Common myeloid progenitor, CD34-positive (primary cell): ENCODE measurements around the gene HEPN1.
"Not testable (repeated sequence)": the region's sequence is repeated elsewhere in the genome, so short reads cannot be mapped to it uniquely, and the experiment has no call there.

Experiments used
- CTCF ChIA-PET: fragments of 350-600 bp; sonication (Branson Sonifier 250); formaldehyde crosslinking; loops from one replicate; lab custom pipeline; 2021; ENCODE audit warnings: antibody characterized with exemption; lab: Charles Lee
- POLR2A ChIA-PET: fragments of 350-600 bp; sonication (Branson Sonifier 250); formaldehyde crosslinking; loops from one replicate; lab custom pipeline; 2021; ENCODE audit warnings: antibody characterized with exemption; lab: Charles Lee
- DNase-seq, 3 donors: peaks; one replicate each; pipeline versions ENCODE4 v3.0.0 to v3.0.0-alpha.2; 2013
- H3K27ac ChIP-seq, 2 experiments: 1 replicate in 1 of 2; 2 replicates in 1 of 2; pipeline ENCODE4 v1.7.0; 2013; ENCODE audit warnings: inconsistent platforms in 2 of 2, low read length in 2 of 2, mild to moderate bottlenecking in 2 of 2, low read depth in 1 of 2, moderate library complexity in 1 of 2; ENCODE audit not compliant: severe bottlenecking in 2 of 2, insufficient read depth in 1 of 2, poor library complexity in 1 of 2
- H3K27me3 ChIP-seq, 5 experiments: replicated peaks in 2 of 5; 1 replicate in 3 of 5; 2 replicates in 2 of 5; pipeline versions ENCODE4 v1.6.1 to v1.7.0; 2013; ENCODE audit warnings: low read length in 4 of 5, mild to moderate bottlenecking in 2 of 5, moderate library complexity in 2 of 5, inconsistent platforms in 1 of 5; ENCODE audit not compliant: insufficient read depth in 5 of 5, control insufficient read depth in 4 of 5
- H3K36me3 ChIP-seq, 4 experiments: 1 replicate in 2 of 4; 2 replicates in 2 of 4; pipeline versions ENCODE4 v1.6.1 to v1.7.0; 2013; ENCODE audit warnings: low read length in 3 of 4, control low read depth in 1 of 4, mild to moderate bottlenecking in 1 of 4; ENCODE audit not compliant: control insufficient read depth in 4 of 4, insufficient read depth in 4 of 4
- H3K4me1 ChIP-seq, 4 experiments: 1 replicate in 3 of 4; 2 replicates in 1 of 4; pipeline versions ENCODE4 v1.6.1 to v1.7.1; 2013; ENCODE audit warnings: low read length in 3 of 4, mild to moderate bottlenecking in 3 of 4, control low read depth in 1 of 4, inconsistent platforms in 1 of 4, moderate library complexity in 1 of 4; ENCODE audit not compliant: control insufficient read depth in 4 of 4, insufficient read depth in 4 of 4; ENCODE audit errors: control extremely low read depth in 1 of 4
- H3K4me3 ChIP-seq, 7 experiments: 1 replicate in 4 of 7; 2 replicates in 3 of 7; pipeline versions ENCODE4 v1.5.1 to v1.7.0; 2013; ENCODE audit warnings: mild to moderate bottlenecking in 7 of 7, low read length in 6 of 7, moderate library complexity in 6 of 7, inconsistent platforms in 2 of 7, low read depth in 2 of 7, control low read depth in 1 of 7; ENCODE audit not compliant: insufficient read depth in 4 of 7, control insufficient read depth in 1 of 7; ENCODE audit errors: extremely low read depth in 1 of 7
- H3K9me3 ChIP-seq, 5 experiments: 1 replicate in 4 of 5; 2 replicates in 1 of 5; pipeline versions ENCODE4 v1.6.1 to v1.7.1; 2013; ENCODE audit warnings: low read length in 4 of 5, mild to moderate bottlenecking in 2 of 5, inconsistent platforms in 1 of 5, low read depth in 1 of 5, moderate library complexity in 1 of 5; ENCODE audit not compliant: control insufficient read depth in 4 of 5, insufficient read depth in 2 of 5; ENCODE audit errors: control extremely low read depth in 1 of 5
- WGBS: methylation state at CpG from one replicate; pipeline ENCODE4 v1.1.5; 2013; ENCODE audit not compliant: insufficient coverage; 5-methylcytosine and 5-hydroxymethylcytosine counted together

HEPN1 gene

GRCh38 chr11:124953753-124954589 is 34.9 kb downstream of the HEPN1 start, which contains the start of gene CCDC15:
TSS of gene CCDC15 (plus strand) at chr11:124954202. CDS start at chr11:124954733, 531 bp downstream.
- H3K27ac ChIP-seq, result peak within 1 kb of the TSS; percentile 78 to 89
- ChIA-PET POLR2A (interaction anchor here (0.6 to 0.7 kb wide), 3 partner anchors 23 to 200 kb away, joined by 3 to 4 read pairs (median 3); no protein-coding TSS in a partner anchor), CTCF (interaction anchor here (0.8 to 3.4 kb wide), 5 partner anchors 12 to 165 kb away, joined by 3 to 11 read pairs (median 4); partner anchors contain the start of gene ROBO4)
- DNase-seq, result peak; percentile 97 to 98 (median 97)
- H3K4me3 ChIP-seq, result peak within 1 kb of the TSS; percentile 77 to 93 (median 83)
- no peaks in the 10 kb centered on the region for H3K9me3 ChIP-seq
- H3K4me1 ChIP-seq, result peaks cover 3 to 23% (median 15%) of the 10 kb centered on the region in 4 experiments
- peaks cover 0 to 5% (median 0%) of the 10 kb centered on the region in 4 experiments for H3K36me3 ChIP-seq
- no peaks in the 10 kb centered on the region for H3K27me3 ChIP-seq
- under 1% methylated on average over 54 of the region's 54 CpGs for WGBS

- 37% methylated on average over 4 of the region's 6 CpGs for WGBS
- CTCF ChIA-PET, result interaction anchor here (1.0 to 3.4 kb wide), 4 partner anchors 12 to 164 kb away, joined by 3 to 11 read pairs (median 4); partner anchors contain the start of gene ROBO4
- Histone ChIP-seq H3K27ac (peak overlapping the region; percentile 78 to 89), H3K4me3 (peak overlapping the region in 6 of 7 experiments; percentile 77 to 93 (median 86)), H3K4me1 (peaks cover 3 to 23% (median 15%) of the 10 kb centered on the region in 4 experiments), H3K27me3 (no peaks in the 10 kb centered on the region), H3K36me3 (peaks cover 0 to 5% (median 0%) of the 10 kb centered on the region in 4 experiments), H3K9me3 (no peaks in the 10 kb centered on the region)
- POLR2A ChIA-PET, result no interaction called here
- peak in 2 of 3 donors; percentile 40 to 54 for DNase-seq
Observed at GRCh38 chr11:124954590-124954955, 35.5 kb downstream of the HEPN1 start.

GRCh38 chr11:124955035-124955434 is 36.0 kb downstream of the HEPN1 start:
- peaks cover 3 to 23% (median 15%) of the 10 kb centered on the region in 4 experiments for H3K4me1 ChIP-seq
- no peaks in the 10 kb centered on the region for H3K27me3 ChIP-seq
- H3K27ac ChIP-seq, result no peak overlapping the region
- H3K36me3 ChIP-seq, result peaks cover 0 to 5% (median 0%) of the 10 kb centered on the region in 4 experiments
- DNase-seq, result peak in 1 of 3 donors; percentile 21
- ChIA-PET CTCF (interaction anchor here (0.9 to 3.4 kb wide), 2 partner anchors 29 to 57 kb away, joined by 3 to 11 read pairs; partner anchors contain the start of gene ROBO4), POLR2A (no interaction called here)
- H3K4me3 ChIP-seq, result peak overlapping the region in 2 of 7 experiments; percentile 83 to 93
- no peaks in the 10 kb centered on the region for H3K9me3 ChIP-seq

- H3K27me3 ChIP-seq, result no peaks in the 10 kb centered on the region
- H3K27ac ChIP-seq, result no peak overlapping the region
- H3K36me3 ChIP-seq, result peaks cover 0 to 4% (median 0%) of the 10 kb centered on the region in 4 experiments
- no peak overlapping the region for H3K4me3 ChIP-seq
- no peaks in the 10 kb centered on the region for H3K9me3 ChIP-seq
- H3K4me1 ChIP-seq, result no peaks in the 10 kb centered on the region
- WGBS, result 100% methylated on average over 1 of the region's 5 CpGs
- CTCF ChIA-PET, result interaction anchor here (1.9 to 3.5 kb wide), 2 partner anchors 180 to 383 kb away, joined by 5 to 9 read pairs; no protein-coding TSS in a partner anchor
- DNase-seq, result peak; percentile 81 to 89 (median 88)
- POLR2A ChIA-PET, result no interaction called here
Observed at GRCh38 chr11:124961972-124962609, 43.0 kb downstream of the HEPN1 start.

GRCh38 chr11:124968197-124968596 is 49.1 kb downstream of the HEPN1 start:
- WGBS, result 97% methylated on average over 12 of the region's 13 CpGs
- H3K36me3 ChIP-seq, H3K4me1 ChIP-seq, H3K27ac ChIP-seq, POLR2A ChIA-PET, DNase-seq, H3K27me3 ChIP-seq, H3K9me3 ChIP-seq, H3K4me3 ChIP-seq: not testable (repeated sequence)
- CTCF ChIA-PET, result interaction anchor here (1.7 to 1.8 kb wide), 2 partner anchors 174 to 378 kb away, joined by 4 to 5 read pairs; no protein-coding TSS in a partner anchor
